Articular chondrocyte of knee joint (primary cell): Measurements from ENCODE around the gene ZG16B. TPM values are rescaled to one million over a fixed set of nuclear protein-coding genes. Genes with fewer than 3 reads are reported as not detected.
A peak's percentile ranks its signal among the peaks of the same experiment; 100 is the strongest.

Experiments
- small RNA-seq: library from RNA; depleted of rRNA; stranded (forward); fragments of <200 nt; gene quantifications from one replicate; pipeline ENCODE3, GENCODE V24; 2012
- total RNA-seq: library from RNA; depleted of rRNA; stranded (reverse); fragments of >200 nt; gene quantifications from 2 replicates; pipeline ENCODE4 v1.2.3, GENCODE V29; 2012

Gene ZG16B
- 3.7 and 6.7 TPM in 2 replicates for total RNA-seq

GRCh38 chr16:2829501-2830354 lies at the start of gene ZG16B:
Gene ZG16B, plus strand, starts transcription at chr16:2830303. Its CDS starts 139 bp downstream, at chr16:2830442.

GRCh38 chr16:2787406-2787805 lies 42.7 kb upstream of the ZG16B start, which contains the start of gene PRSS33:
Gene PRSS33, minus strand, starts transcription at chr16:2787560. Its CDS starts 1,013 bp downstream, at chr16:2786547.

GRCh38 chr16:2816751-2817339 lies 13.3 kb upstream of the ZG16B start, which contains the start of gene PRSS21:
Gene PRSS21, plus strand, starts transcription at chr16:2817237. Its CDS starts 32 bp downstream, at chr16:2817269.

GRCh38 chr16:2857451-2858244 lies 27.5 kb downstream of the ZG16B start, which contains the start of gene PRSS22:
Gene PRSS22, minus strand, starts transcription at chr16:2858170. Its CDS starts 66 bp downstream, at chr16:2858104.

Small RNA genes lying within 50 kb of the gene (small RNA-seq; reads per million reads assigned to genes)
- 0.88 reads per million, percentile 36 among the genes with 10 or more reads in this experiment for gene SNORA3C

Other genes starting within 250 kb of the ZG16B start
- gene KCTD5, start 147.8 kb upstream of the ZG16B start, total RNA-seq, result 17.5 and 22.3 TPM in 2 replicates
- gene PRSS27, start 110.1 kb upstream of the ZG16B start, total RNA-seq, result 1.1 and 1.3 TPM in 2 replicates
- gene SRRM2, start 77.7 kb upstream of the ZG16B start, total RNA-seq, result 82.6 and 88.5 TPM in 2 replicates
- gene ELOB, start 53.0 kb upstream of the ZG16B start, total RNA-seq, result 163 and 314 TPM in 2 replicates
- gene PRSS33, start 42.7 kb upstream of the ZG16B start, total RNA-seq, result not detected in 2 replicates
- not detected in 2 replicates for gene PRSS41, start 31.8 kb upstream of the ZG16B start, total RNA-seq
- gene PRSS21, start 13.1 kb upstream of the ZG16B start, total RNA-seq, result 0.22 TPM in 1 of 2 replicates, not detected in the other
- gene PRSS22, start 27.9 kb downstream of the ZG16B start, total RNA-seq, result not detected in 2 replicates
- 37.6 and 46.6 TPM in 2 replicates for gene FLYWCH2, start 52.9 kb downstream of the ZG16B start, total RNA-seq
- gene FLYWCH1, start 81.6 kb downstream of the ZG16B start, total RNA-seq, result 43.4 and 51.8 TPM in 2 replicates
- gene KREMEN2, start 134.0 kb downstream of the ZG16B start, total RNA-seq, result not detected in 2 replicates
- 3.5 and 4.8 TPM in 2 replicates for gene PAQR4, start 139.0 kb downstream of the ZG16B start, total RNA-seq
- 4.8 and 6.4 TPM in 2 replicates for gene PKMYT1, start 150.1 kb downstream of the ZG16B start, total RNA-seq
- not detected in 2 replicates for gene CLDN9, start 182.6 kb downstream of the ZG16B start, total RNA-seq
- gene CLDN6, start 187.9 kb downstream of the ZG16B start, total RNA-seq, result not detected in 2 replicates
- 114 and 131 TPM in 2 replicates for gene TNFRSF12A, start 190.1 kb downstream of the ZG16B start, total RNA-seq
- gene HCFC1R1, start 193.6 kb downstream of the ZG16B start, total RNA-seq, result 12.8 and 18.4 TPM in 2 replicates
- 18.8 and 20.3 TPM in 2 replicates for gene THOC6, start 193.7 kb downstream of the ZG16B start, total RNA-seq
- gene BICDL2, start 206.6 kb downstream of the ZG16B start, total RNA-seq, result 0.11 TPM in 1 of 2 replicates, not detected in the other
- not detected in 2 replicates for gene MMP25, start 216.3 kb downstream of the ZG16B start, total RNA-seq
- gene IL32, start 235.3 kb downstream of the ZG16B start, total RNA-seq, result 1.3 and 5.6 TPM in 2 replicates